NCI-H526 treated with DMSO at 0.1 percent for 48 hours (cell line): ENCODE data around the gene GPR107.
"Not testable (repeated sequence)": the region's sequence is repeated elsewhere in the genome, so short reads cannot be mapped to it uniquely, and the experiment has no call there.

ENCODE experiments used
- DNase-seq: peaks from one replicate; lab custom pipeline; 2025; lab: John Stamatoyannopoulos, UW

GPR107 gene

GRCh38 chr9:130053504-130054324, at the start of gene GPR107:
TSS of gene GPR107 (plus strand) at chr9:130053906. CDS start at chr9:130053933, 27 bp downstream.
- DNase-seq: peak; percentile 6

GRCh38 chr9:130003943-130004552, 49.7 kb upstream of the GPR107 start:
- no peak for DNase-seq

- DNase-seq: not testable (repeated sequence)
These were observed 46.8 kb upstream of the GPR107 start for GRCh38 chr9:130006952-130007351.

GRCh38 chr9:130008538-130008937, 45.2 kb upstream of the GPR107 start:
- DNase-seq: no peak

- not testable (repeated sequence) for DNase-seq
These were observed 44.2 kb upstream of the GPR107 start for GRCh38 chr9:130009546-130009945.

- DNase-seq: no peak
These were observed 43.3 kb upstream of the GPR107 start for GRCh38 chr9:130010151-130010988.

GRCh38 chr9:130013326-130013725, 40.4 kb upstream of the GPR107 start:
- DNase-seq: no peak

- DNase-seq: no peak
These were observed 38.2 kb upstream of the GPR107 start for GRCh38 chr9:130015353-130016019.

- no peak for DNase-seq
These were observed 36.6 kb upstream of the GPR107 start for GRCh38 chr9:130017076-130017475.

GRCh38 chr9:130017510-130017909, 36.2 kb upstream of the GPR107 start:
- DNase-seq: not testable (repeated sequence)

- DNase-seq: no peak
These were observed 35.4 kb upstream of the GPR107 start for GRCh38 chr9:130018265-130018664.

GRCh38 chr9:130020618-130021017, 33.1 kb upstream of the GPR107 start:
- DNase-seq: no peak

GRCh38 chr9:130021123-130021522, 32.6 kb upstream of the GPR107 start:
- no peak for DNase-seq

- not testable (repeated sequence) for DNase-seq
These were observed 31.9 kb upstream of the GPR107 start for GRCh38 chr9:130021842-130022241.

- no peak for DNase-seq
These were observed 31.1 kb upstream of the GPR107 start for GRCh38 chr9:130022566-130023143.

- no peak for DNase-seq
These were observed 30.4 kb upstream of the GPR107 start for GRCh38 chr9:130023144-130023787.

- no peak for DNase-seq
These were observed 29.6 kb upstream of the GPR107 start for GRCh38 chr9:130023994-130024596.

- DNase-seq: no peak
These were observed 29.1 kb upstream of the GPR107 start for GRCh38 chr9:130024597-130024994.

- DNase-seq: no peak
These were observed 26.9 kb upstream of the GPR107 start for GRCh38 chr9:130026583-130027340.
